Measurements from ENCODE around the gene INKA1. TPM values are rescaled to one million over a fixed set of nuclear protein-coding genes. Genes with fewer than 3 reads are reported as not detected.

INKA1 gene
- total and polyA plus RNA-seq, 3 donors from 2014 or later, result 4.0 to 6.3 (median 5.1) TPM

DNA sequence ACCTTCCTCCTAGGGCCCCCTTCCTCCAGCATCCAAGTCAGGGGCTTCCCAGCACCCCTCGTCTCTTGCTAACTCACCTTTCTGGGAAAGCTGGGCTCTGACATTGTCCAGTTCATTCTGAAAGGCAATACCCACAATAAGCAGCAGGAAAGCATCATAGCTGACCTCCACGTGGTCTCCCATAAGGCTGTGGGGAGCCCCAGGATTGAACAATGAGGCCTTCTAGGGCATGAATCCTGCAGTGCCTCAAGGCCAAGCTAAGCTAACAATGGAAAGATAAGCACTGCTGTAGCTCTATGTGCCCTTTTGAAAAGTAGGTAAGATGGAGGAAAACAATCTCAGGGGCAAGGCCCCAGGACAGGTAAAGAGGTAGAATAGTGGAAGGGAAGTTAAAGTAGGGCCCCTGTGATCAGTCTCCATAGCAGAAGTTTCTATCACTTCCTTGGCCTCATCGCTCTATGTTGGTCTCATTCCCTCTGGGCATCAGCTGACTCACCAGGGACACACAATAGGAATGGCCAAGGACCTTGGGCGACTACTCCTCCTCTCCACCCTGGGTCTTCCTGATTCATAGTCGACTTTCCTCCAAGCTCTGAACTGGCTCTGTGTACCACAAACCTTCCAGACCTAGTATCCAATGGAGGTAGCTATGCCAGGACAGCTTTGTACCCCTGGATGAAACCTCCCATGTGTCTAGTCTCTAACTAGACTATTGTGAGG, 41.6 kb downstream of the INKA1 start:
- Histone ChIP-seq H3K27me3 (no peaks in the 10 kb centered on the region), H3K36me3 (ENCODE audit: low read depth, missing control alignments) (no peaks in the 10 kb centered on the region), H3K4me1 (peaks cover 3% of the 10 kb centered on the region), H3K9me3 (no peaks in the 10 kb centered on the region), H3K4me3 (no peak overlapping the region), H3K27ac (no peak overlapping the region)
- intact Hi-C loops (cut with DNase I; ENCODE audit: low total_unique reads), result no loop called here
- no peak for TF ChIP-seq POLR2A (IDR thresholded peaks at IDR 0.05)
- TF ChIP-seq, protein P1, sequence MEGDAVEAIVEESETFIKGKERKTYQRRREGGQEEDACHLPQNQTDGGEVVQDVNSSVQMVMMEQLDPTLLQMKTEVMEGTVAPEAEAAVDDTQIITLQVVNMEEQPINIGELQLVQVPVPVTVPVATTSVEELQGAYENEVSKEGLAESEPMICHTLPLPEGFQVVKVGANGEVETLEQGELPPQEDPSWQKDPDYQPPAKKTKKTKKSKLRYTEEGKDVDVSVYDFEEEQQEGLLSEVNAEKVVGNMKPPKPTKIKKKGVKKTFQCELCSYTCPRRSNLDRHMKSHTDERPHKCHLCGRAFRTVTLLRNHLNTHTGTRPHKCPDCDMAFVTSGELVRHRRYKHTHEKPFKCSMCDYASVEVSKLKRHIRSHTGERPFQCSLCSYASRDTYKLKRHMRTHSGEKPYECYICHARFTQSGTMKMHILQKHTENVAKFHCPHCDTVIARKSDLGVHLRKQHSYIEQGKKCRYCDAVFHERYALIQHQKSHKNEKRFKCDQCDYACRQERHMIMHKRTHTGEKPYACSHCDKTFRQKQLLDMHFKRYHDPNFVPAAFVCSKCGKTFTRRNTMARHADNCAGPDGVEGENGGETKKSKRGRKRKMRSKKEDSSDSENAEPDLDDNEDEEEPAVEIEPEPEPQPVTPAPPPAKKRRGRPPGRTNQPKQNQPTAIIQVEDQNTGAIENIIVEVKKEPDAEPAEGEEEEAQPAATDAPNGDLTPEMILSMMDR (IDR thresholded peaks at IDR 0.05), result no peak
- no peak for DNase-seq
- 61 to 63% methylated on average over 5 of the region's 5 CpGs for WGBS, 2 donors

DNA sequence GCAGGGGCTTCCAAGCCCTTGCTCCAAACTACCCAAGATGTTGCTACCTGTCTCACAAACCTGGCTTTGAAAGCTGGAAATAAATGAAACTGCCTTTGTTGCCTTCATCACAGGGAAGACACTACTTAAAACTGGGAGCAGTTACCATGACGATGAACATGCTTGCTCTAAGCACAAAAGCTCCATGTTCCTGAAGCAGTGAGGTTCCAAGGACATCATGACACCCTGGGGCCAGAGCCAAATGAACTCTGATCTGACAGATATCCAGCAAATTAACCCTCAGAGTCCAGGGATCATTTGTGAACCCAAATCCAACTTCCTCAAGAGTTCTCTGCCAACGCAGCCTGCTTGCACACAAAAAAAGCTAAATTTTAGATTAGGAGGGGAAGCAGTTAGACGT, 42.6 kb downstream of the INKA1 start:
- Histone ChIP-seq H3K9me3 (no peaks in the 10 kb centered on the region), H3K27ac (no peak overlapping the region), H3K4me3 (no peak overlapping the region), H3K4me1 (no peaks in the 10 kb centered on the region), H3K36me3 (ENCODE audit: low read depth, missing control alignments) (no peaks in the 10 kb centered on the region), H3K27me3 (no peaks in the 10 kb centered on the region)
- DNase-seq, result no peak
- TF ChIP-seq, protein P1 (IDR thresholded peaks at IDR 0.05), result no peak
- no peak for TF ChIP-seq POLR2A (IDR thresholded peaks at IDR 0.05)
- WGBS, 2 donors, result 80 to 81% methylated on average over 3 of the region's 3 CpGs
- intact Hi-C loops (cut with DNase I; ENCODE audit: low total_unique reads), result no loop called here

Small RNA genes within 50 kb of the gene (microRNA-seq; reads per million reads assigned to microRNA genes)
- gene MIR5193 (ENCODE audit: borderline number of aligned reads in 2 of 2, borderline replicate concordance in 1 of 2), result 0.70 to 2.1 reads per million in 2 donors

Small RNA genes within 50 kb of the gene (small RNA-seq; reads per million reads assigned to genes)
- 0 reads per million in 2 donors for gene COX6CP14

Other genes starting within 250 kb of the INKA1 start
- 10 to 100 TPM; 18.9 to 25.3 TPM for gene BSN, start 248.8 kb upstream of the INKA1 start, total RNA-seq
- gene BSN, start 248.8 kb upstream of the INKA1 start, polyA plus RNA-seq (ENCODE audit: insufficient read depth, low read depth, low replicate concordance), result 9.9 TPM
- gene APEH, start 128.9 kb upstream of the INKA1 start, total RNA-seq, result 10 to 100 TPM; 76.7 to 94.5 TPM
- 72.3 TPM for gene APEH, start 128.9 kb upstream of the INKA1 start, polyA plus RNA-seq (ENCODE audit: insufficient read depth, low read depth, low replicate concordance)
- gene MST1, start 113.8 kb upstream of the INKA1 start, total RNA-seq, result 10 to 100 TPM; 60.3 to 67.1 TPM
- 73.4 TPM for gene MST1, start 113.8 kb upstream of the INKA1 start, polyA plus RNA-seq (ENCODE audit: insufficient read depth, low read depth, low replicate concordance)
- gene RNF123, start 113.7 kb upstream of the INKA1 start, total RNA-seq, result 10 to 100 TPM; 72.4 to 79.7 TPM
- gene RNF123, start 113.7 kb upstream of the INKA1 start, polyA plus RNA-seq (ENCODE audit: insufficient read depth, low read depth, low replicate concordance), result 54.7 TPM
- gene AMIGO3, start 83.6 kb upstream of the INKA1 start, total RNA-seq, result 10 to 100 TPM in 1 of 2 donors, 1 to 10 TPM in 1; 8.8 to 14.8 TPM
- 3.0 TPM for gene AMIGO3, start 83.6 kb upstream of the INKA1 start, polyA plus RNA-seq (ENCODE audit: insufficient read depth, low read depth, low replicate concordance)
- gene GMPPB, start 79.3 kb upstream of the INKA1 start, total RNA-seq, result 10 to 100 TPM; 15.7 to 23.4 TPM
- gene GMPPB, start 79.3 kb upstream of the INKA1 start, polyA plus RNA-seq (ENCODE audit: insufficient read depth, low read depth, low replicate concordance), result 16.8 TPM
- 100 to 1,000 TPM in 1 of 2 donors, 10 to 100 TPM in 1; 97.4 to 134 TPM for gene IP6K1, start 16.7 kb upstream of the INKA1 start, total RNA-seq
- 96.0 TPM for gene IP6K1, start 16.7 kb upstream of the INKA1 start, polyA plus RNA-seq (ENCODE audit: insufficient read depth, low read depth, low replicate concordance)
- 1 to 10 TPM; 5.5 to 5.9 TPM for gene CDHR4, start 3.4 kb upstream of the INKA1 start, total RNA-seq
- 11.7 TPM for gene CDHR4, start 3.4 kb upstream of the INKA1 start, polyA plus RNA-seq (ENCODE audit: insufficient read depth, low read depth, low replicate concordance)
- gene UBA7, start 10.7 kb downstream of the INKA1 start, total RNA-seq, result 10 to 100 TPM; 34.0 to 49.7 TPM
- 27.2 TPM for gene UBA7, start 10.7 kb downstream of the INKA1 start, polyA plus RNA-seq (ENCODE audit: insufficient read depth, low read depth, low replicate concordance)
- gene TRAIP, start 53.3 kb downstream of the INKA1 start, total RNA-seq, result 10 to 100 TPM; 15.8 to 21.3 TPM
- 16.0 TPM for gene TRAIP, start 53.3 kb downstream of the INKA1 start, polyA plus RNA-seq (ENCODE audit: insufficient read depth, low read depth, low replicate concordance)
- 1 to 10 TPM; 1.2 to 2.3 TPM for gene CAMKV, start 66.6 kb downstream of the INKA1 start, total RNA-seq
- gene CAMKV, start 66.6 kb downstream of the INKA1 start, polyA plus RNA-seq (ENCODE audit: insufficient read depth, low read depth, low replicate concordance), result 4.0 TPM
- 10 to 100 TPM in 1 of 2 donors, 1 to 10 TPM in 1; 7.6 to 11.2 TPM for gene MST1R, start 100.6 kb downstream of the INKA1 start, total RNA-seq
- gene MST1R, start 100.6 kb downstream of the INKA1 start, polyA plus RNA-seq (ENCODE audit: insufficient read depth, low read depth, low replicate concordance), result 15.9 TPM
- 10 to 100 TPM; 16.4 to 17.3 TPM for gene MON1A, start 126.5 kb downstream of the INKA1 start, total RNA-seq
- gene MON1A, start 126.5 kb downstream of the INKA1 start, polyA plus RNA-seq (ENCODE audit: insufficient read depth, low read depth, low replicate concordance), result 23.9 TPM
- gene RBM6, start 136.9 kb downstream of the INKA1 start, total RNA-seq, result 100 to 1,000 TPM; 212 to 229 TPM
- gene RBM6, start 136.9 kb downstream of the INKA1 start, polyA plus RNA-seq (ENCODE audit: insufficient read depth, low read depth, low replicate concordance), result 104 TPM